ENCODE measurements around the gene PLEKHA4. TPM values are rescaled to one million over a fixed set of nuclear protein-coding genes. Genes with fewer than 3 reads are reported as not detected.
"Not testable (repeated sequence)": the region's sequence is repeated elsewhere in the genome, so short reads cannot be mapped to it uniquely, and the experiment has no call there.

The PLEKHA4 gene
- total RNA-seq, 1 donor = 10.8 TPM

DNA sequence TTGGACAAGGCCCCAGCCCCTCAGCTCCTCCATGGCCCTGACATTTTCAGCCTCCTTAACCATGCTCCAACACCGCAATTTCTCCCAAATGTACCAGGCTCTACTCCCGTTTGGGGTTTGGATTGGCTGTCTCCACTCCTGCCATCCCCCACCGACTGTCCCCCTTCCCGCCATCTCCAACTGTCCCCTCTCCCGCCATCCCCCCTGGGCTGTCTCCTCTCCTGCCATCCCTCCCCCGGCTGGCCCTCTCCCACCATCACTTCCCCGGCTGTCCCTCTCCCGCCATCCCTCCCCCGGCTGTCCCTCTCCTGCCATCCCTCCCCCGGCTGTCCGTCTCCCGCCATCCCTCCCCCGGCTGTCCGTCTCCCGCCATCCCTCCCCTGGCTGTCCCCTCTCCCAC is 63.0 kb downstream of the PLEKHA4 start:
- DNase-seq (ENCODE audit: low read depth in 2 of 3, low spot score in 2 of 3) = no peak

DNA sequence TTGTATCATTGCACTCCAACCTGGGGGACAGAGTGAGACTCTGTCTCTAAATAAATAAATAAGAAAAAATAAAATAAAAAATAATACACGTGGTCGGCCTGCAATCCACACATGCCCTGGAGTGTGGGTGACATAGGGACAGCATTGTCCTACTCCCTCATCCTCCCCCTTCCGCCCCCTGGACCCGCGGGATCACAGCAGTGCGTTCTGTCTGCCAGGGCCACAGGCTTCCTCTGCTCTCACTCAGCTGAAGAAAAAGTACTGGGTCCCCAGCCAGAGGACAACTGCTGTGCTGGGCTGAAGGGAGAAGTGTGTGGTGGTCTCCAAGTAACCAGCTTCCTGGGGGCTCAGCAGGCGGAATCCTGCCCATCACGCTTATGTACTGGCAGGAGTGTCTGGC is 63.9 kb downstream of the PLEKHA4 start:
- no peak for DNase-seq (ENCODE audit: low read depth in 2 of 3, low spot score in 2 of 3)

DNA sequence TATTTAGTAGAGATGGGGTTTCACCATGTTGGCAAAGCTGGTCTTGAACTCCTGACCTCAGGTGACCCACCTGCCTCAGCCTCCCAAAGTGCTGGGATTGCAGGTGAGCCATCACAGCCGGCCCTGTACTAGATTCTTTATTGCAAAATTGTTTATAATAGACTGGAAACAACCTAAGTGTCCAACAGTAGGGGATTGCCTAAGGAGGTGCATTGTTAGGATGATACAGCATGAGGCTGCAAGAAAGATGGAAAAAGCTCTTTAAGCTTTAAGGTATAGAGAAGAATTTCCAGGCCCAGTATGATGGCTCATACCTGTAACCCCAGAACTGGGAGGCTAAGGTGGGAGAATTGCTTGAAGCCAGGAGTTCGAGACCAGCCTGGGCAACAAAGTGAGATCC is 65.8 kb downstream of the PLEKHA4 start:
- DNase-seq (ENCODE audit: low read depth in 2 of 3, low spot score in 2 of 3) = no peak

DNA sequence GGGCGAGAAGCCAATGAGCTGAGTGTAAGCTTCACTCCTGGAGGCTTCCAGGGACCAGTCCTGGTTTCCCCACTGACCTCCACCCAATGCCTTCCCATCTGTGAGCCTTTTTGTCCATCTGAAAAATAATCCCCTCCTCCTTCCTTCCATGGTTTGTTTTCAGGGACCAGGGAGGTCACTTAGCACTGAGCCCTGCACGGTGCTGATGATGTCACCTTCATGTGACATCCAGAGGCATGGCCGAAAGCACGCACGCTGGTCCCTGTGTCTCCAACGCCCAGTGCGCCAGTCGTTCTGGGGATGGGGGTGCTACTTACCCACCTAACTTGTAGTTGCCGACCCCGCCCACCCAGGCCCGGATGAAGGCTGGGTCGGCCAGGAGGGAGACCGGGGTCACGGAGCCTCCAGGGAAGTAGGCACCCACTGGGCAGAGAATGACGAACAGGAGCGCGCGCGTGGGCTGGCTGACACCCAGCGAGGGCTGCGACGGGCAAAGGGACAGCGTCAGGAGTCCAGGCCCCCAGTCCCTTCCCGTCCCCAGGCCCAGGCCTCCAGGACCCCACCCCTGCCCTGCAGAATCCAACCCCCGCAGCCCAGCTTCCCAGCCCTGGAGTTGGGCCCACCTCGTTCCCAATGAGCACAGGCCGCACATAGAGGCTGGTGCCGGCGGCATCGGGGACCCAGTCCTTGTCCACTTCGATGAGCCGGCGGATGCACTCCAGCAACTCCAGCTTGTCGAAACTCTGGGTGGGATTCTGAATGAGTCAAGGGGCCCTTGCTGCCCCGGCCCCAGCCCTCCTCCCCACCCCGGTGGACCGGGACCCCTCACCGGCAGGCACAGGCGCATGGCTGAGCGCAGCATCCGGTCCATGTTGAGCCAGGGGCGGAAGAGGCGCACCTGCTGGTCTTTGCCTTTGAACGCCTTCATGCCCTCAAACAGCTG is 68.8 kb downstream of the PLEKHA4 start:
- no peak for DNase-seq (ENCODE audit: low read depth in 2 of 3, low spot score in 2 of 3)

DNA sequence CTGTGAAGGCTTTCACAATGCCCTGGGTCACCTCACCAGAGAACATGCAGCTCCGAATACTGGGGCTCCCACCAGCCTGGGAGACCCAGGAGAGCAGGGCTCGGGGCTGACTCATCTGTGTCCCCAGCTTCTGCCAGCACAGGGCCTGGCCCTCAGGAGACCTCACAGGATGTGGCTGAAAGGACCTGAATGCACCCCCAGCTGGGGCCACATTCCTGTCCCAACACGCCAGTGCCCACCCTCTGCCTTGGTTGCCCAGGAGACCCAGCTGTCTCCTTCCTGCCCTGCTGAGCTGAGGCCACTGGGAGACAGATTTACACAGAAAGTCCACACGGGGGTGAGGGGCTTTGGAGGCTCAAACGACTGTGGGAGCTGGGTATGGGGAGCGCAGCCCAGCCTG is 69.5 kb downstream of the PLEKHA4 start:
- DNase-seq (ENCODE audit: low read depth in 2 of 3, low spot score in 2 of 3) = no peak

DNA sequence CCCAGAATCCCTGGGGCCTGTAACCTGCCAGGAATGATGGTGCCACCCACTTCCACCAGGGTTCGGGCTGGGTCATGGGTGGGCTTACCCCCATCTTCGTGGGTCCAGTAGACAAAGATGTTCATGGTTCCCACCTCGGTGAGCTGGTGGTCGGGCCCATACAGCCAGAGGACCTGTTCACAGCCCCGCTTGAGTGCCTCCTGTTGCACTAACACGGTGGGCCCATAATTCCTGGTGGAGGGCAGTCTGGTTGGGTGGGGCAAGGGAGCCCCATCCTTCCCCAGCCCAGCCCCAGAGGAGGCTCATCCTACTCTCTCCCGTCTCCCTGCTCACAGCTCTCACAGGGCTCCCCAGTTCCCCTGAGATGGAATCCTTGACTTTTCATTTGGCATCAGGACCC is 71.3 kb downstream of the PLEKHA4 start:
- no peak for DNase-seq (ENCODE audit: low read depth in 2 of 3, low spot score in 2 of 3)

DNA sequence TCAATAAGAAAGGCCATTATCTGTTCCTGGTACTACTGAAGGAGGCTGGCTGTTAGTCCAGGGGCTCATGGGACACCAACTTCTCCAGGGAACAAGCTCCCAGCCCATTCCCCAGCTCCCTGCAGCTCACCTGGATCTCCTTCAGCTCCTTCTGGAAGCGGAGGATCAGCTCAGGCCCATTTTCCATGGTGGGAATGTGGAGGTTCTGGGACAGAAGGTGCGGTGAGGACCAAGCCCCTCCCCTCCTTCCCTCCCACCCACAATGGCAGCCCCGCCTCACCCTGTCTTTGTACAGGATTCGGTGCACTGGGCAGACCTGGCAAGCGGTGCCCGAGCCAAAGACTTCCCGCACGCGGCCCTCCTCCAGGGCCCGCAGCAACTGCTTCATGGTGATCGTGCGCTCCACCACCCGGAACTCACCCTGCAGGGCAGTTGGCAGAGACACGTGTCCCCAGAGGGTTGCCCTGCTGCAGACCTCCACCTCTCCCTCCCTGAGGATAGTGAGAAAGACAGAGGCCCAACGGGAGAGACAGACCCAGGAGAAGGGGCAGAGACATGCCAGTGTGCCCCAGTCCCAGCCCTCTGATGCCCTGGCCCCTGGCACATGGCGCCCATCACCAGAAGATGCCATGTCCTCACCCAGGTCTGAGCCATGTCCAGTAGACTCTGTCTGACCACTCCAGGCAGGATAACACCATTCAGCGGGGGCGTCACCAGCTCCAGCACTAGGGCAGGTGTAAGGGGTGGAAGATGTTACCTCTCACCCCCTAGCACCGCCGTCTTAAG is 71.9 kb downstream of the PLEKHA4 start:
- no peak for DNase-seq (ENCODE audit: low read depth in 2 of 3, low spot score in 2 of 3)

DNA sequence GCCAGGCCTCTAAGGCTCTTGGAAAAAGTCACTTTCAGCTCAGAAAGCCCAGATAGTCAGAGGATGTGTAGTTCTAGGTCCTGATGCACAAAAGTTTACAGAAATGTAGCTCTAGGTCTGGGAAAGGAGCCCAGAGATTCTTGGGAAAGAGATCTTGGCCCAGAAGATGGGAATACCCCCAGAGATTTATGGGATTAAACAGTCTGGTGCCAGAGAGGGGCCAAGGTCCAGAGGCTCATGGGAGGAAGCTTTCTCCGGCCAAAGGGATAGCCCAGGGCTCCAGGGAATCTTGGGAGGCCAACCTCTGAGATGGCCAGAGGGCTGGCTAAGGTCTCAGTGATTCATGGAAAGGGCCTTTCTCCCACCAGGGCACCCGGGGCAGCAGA is 72.7 kb downstream of the PLEKHA4 start:
- no peak for DNase-seq (ENCODE audit: low read depth in 2 of 3, low spot score in 2 of 3)

DNA sequence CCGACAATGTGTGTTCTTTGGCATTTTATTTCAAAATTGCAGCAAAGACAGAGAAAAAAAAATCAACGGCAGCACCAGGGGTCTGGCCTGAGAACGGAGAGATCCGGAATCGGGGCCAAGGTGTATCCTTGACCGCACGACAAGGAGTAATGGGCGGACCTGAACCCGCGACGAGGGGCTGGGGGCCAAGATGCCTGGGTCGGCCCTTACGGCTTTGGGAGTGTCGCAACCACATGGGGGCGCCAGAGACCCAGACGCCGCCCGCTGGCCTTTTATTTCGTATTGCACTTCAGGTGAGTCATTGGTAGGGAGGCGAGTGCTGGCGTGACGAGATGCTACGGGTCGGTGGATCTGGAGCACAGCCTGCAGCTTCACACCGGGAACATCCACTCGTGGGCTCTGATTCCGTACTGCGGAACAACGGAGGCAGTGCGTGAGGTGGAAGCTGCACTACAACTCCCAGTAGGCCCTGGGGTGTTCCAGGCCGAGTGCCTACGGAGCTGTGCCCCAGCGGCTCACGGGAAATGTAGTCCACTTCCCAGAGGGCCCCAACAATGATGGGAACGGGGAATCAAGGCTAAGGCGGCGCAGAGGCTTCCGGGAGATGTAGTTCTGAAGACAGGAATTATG is 73.2 kb downstream of the PLEKHA4 start:
- DNase-seq (ENCODE audit: low read depth in 2 of 3, low spot score in 2 of 3) = peak; percentile 74 to 91 (median 89)

DNA sequence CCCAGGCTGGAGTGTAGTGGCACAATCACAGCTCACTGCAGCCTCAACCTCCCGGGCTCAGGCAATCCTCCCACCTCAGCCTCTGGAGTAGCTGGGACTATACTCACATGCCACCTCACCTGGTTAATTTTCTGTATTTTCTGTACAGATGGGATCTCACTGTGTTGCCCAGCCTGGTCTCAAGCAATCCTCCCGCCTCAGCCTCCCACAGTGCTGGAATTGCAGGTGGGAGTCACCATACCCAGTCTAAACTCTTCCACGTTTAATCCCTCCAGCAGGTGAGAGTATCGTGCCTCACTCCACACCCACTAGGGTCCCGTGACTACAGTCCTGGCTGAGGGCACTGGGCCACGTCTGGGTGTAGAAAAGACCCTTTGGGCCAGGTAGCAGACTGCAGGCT is 74.1 kb downstream of the PLEKHA4 start:
- no peak for DNase-seq (ENCODE audit: low read depth in 2 of 3, low spot score in 2 of 3)

DNA sequence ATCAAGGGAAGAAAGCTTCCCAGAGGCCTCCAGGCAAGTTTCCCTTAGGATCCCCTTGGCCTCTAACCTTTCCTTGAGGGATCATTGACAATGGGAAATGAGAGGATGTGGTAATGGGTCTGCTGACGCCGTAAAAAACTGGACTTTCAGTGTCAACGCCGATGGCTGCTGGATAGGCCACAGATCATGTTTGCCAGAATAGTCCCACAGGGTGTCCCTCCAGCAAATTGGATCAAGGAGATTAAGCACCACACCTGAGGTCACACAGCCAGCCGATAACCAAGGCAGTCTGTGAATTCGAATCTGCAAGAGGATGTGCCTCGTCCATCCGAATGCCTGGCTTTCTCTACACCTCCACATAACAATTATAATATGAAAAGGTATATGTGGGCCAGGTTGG is 75.1 kb downstream of the PLEKHA4 start:
- no peak for DNase-seq (ENCODE audit: low read depth in 2 of 3, low spot score in 2 of 3)

DNA sequence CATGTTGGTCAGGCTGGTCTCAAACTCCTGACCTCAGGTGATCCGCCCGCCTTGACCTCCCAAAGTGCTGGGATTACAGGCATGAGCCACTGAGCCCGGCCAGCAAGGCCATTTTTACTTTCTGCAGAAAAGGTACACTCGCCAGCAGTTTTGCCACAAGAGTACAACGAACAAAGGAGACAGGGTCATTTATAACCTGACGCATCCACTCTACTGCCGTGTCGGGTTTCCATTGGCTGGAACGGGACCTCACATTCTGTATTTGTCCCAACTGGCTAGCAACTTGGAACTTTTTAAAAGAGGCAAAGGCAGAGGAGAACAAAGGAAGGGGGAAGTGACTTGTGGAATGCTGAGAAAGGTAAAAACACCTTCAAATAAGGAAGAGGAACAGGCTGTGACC is 81.1 kb downstream of the PLEKHA4 start:
- DNase-seq (ENCODE audit: low read depth in 2 of 3, low spot score in 2 of 3) = not testable (repeated sequence)

Small RNA genes lying within 50 kb of the gene (small RNA-seq; reads per million reads assigned to genes)
- not detected for gene RNU6-317P

Other genes starting within 250 kb of the PLEKHA4 start
- gene RPL18, start 249.4 kb downstream of the PLEKHA4 start, total RNA-seq = 4,879 TPM
- gene SPHK2, start 249.1 kb downstream of the PLEKHA4 start, total RNA-seq = 10.0 TPM
- gene DBP, start 231.2 kb downstream of the PLEKHA4 start, total RNA-seq = 9.4 TPM
- gene CA11, start 222.4 kb downstream of the PLEKHA4 start, total RNA-seq = 2.4 TPM
- 1.6 TPM for gene NTN5, start 195.6 kb downstream of the PLEKHA4 start, total RNA-seq
- gene FUT2, start 172.6 kb downstream of the PLEKHA4 start, total RNA-seq = under 0.01 TPM
- gene MAMSTR, start 148.9 kb downstream of the PLEKHA4 start, total RNA-seq = 1.1 TPM
- 0.54 TPM for gene RASIP1, start 128.0 kb downstream of the PLEKHA4 start, total RNA-seq
- under 0.01 TPM for gene IZUMO1, start 121.7 kb downstream of the PLEKHA4 start, total RNA-seq
- 1.6 TPM for gene FUT1, start 116.0 kb downstream of the PLEKHA4 start, total RNA-seq
- gene FGF21, start 113.1 kb downstream of the PLEKHA4 start, total RNA-seq = not detected
- 41.7 TPM for gene BCAT2, start 57.6 kb downstream of the PLEKHA4 start, total RNA-seq
- gene HSD17B14, start 32.1 kb downstream of the PLEKHA4 start, total RNA-seq = 2.4 TPM
- 156 TPM for gene PPP1R15A, start 3.8 kb upstream of the PLEKHA4 start, total RNA-seq
- gene TULP2, start 30.1 kb upstream of the PLEKHA4 start, total RNA-seq = under 0.01 TPM
- 235 TPM for gene NUCB1, start 31.7 kb upstream of the PLEKHA4 start, total RNA-seq
- gene DHDH, start 65.1 kb upstream of the PLEKHA4 start, total RNA-seq = under 0.01 TPM
- gene BAX, start 86.3 kb upstream of the PLEKHA4 start, total RNA-seq = 38.0 TPM
- 1,014 TPM for gene FTL, start 96.7 kb upstream of the PLEKHA4 start, total RNA-seq
- 42.8 TPM for gene GYS1, start 124.7 kb upstream of the PLEKHA4 start, total RNA-seq
- gene RUVBL2, start 125.3 kb upstream of the PLEKHA4 start, total RNA-seq = 318 TPM
- not detected for gene LHB, start 148.5 kb upstream of the PLEKHA4 start, total RNA-seq
- gene CGB3, start 155.7 kb upstream of the PLEKHA4 start, total RNA-seq = not detected
- not detected for gene CGB2, start 163.3 kb upstream of the PLEKHA4 start, total RNA-seq
- gene CGB1, start 168.3 kb upstream of the PLEKHA4 start, total RNA-seq = not detected
- not detected for gene CGB5, start 175.2 kb upstream of the PLEKHA4 start, total RNA-seq
- gene CGB8, start 180.5 kb upstream of the PLEKHA4 start, total RNA-seq = not detected
- gene CGB7, start 189.1 kb upstream of the PLEKHA4 start, total RNA-seq = not detected
- not detected for gene NTF4, start 196.2 kb upstream of the PLEKHA4 start, total RNA-seq
- gene KCNA7, start 204.1 kb upstream of the PLEKHA4 start, total RNA-seq = not detected
- gene SNRNP70, start 216.8 kb upstream of the PLEKHA4 start, total RNA-seq = 243 TPM
- 2.7 TPM for gene LIN7B, start 245.8 kb upstream of the PLEKHA4 start, total RNA-seq